ENCODE data around the gene JAK1. TPM values are rescaled to one million over a fixed set of nuclear protein-coding genes. Genes with fewer than 3 reads are reported as not detected.

The JAK1 gene
- total RNA-seq, 3 donors from 2014 or later: 179 to 258 (median 196) TPM

GRCh38 chr1:64854674-64855073 is 111.7 kb downstream of the JAK1 start:
- H3K4me1 ChIP-seq: no peaks in the 10 kb centered on the region
- intact Hi-C loops (cut with DNase I; ENCODE audit: low total_unique reads): no loop called here
- H3K27ac ChIP-seq: no peak overlapping the region
- H3K9me3 ChIP-seq: no peaks in the 10 kb centered on the region
- no peaks in the 10 kb centered on the region for H3K27me3 ChIP-seq
- no peak overlapping the region for H3K4me3 ChIP-seq
- TF ChIP-seq CTCF (IDR thresholded peaks at IDR 0.05) (no peak), POLR2AphosphoS5 (IDR thresholded peaks at IDR 0.05) (no peak), POLR2A (IDR thresholded peaks at IDR 0.05) (no peak)
- H3K36me3 ChIP-seq: no peaks in the 10 kb centered on the region
- no peak for DNase-seq (ENCODE audit: low spot score in 2 of 2)

GRCh38 chr1:64851664-64852063 is 114.7 kb downstream of the JAK1 start:
- Histone ChIP-seq H3K27me3 (no peaks in the 10 kb centered on the region), H3K4me3 (no peak overlapping the region), H3K36me3 (no peaks in the 10 kb centered on the region), H3K27ac (no peak overlapping the region), H3K4me1 (no peaks in the 10 kb centered on the region), H3K9me3 (no peaks in the 10 kb centered on the region)
- no peak for DNase-seq (ENCODE audit: low spot score in 2 of 2)
- intact Hi-C loops (cut with DNase I; ENCODE audit: low total_unique reads): no loop called here
- TF ChIP-seq CTCF (IDR thresholded peaks at IDR 0.05) (no peak), POLR2A (IDR thresholded peaks at IDR 0.05) (no peak), POLR2AphosphoS5 (IDR thresholded peaks at IDR 0.05) (no peak)

- intact Hi-C loops (cut with DNase I; ENCODE audit: low total_unique reads): no loop called here
- DNase-seq (ENCODE audit: low spot score in 2 of 2): no peak
- H3K36me3 ChIP-seq: no peaks in the 10 kb centered on the region
- no peak for TF ChIP-seq POLR2A (IDR thresholded peaks at IDR 0.05)
- TF ChIP-seq CTCF (IDR thresholded peaks at IDR 0.05): no peak
- TF ChIP-seq POLR2AphosphoS5 (IDR thresholded peaks at IDR 0.05): no peak
- H3K27ac ChIP-seq: no peak overlapping the region
- H3K4me1 ChIP-seq: no peaks in the 10 kb centered on the region
- no peaks in the 10 kb centered on the region for H3K9me3 ChIP-seq
- H3K4me3 ChIP-seq: no peak overlapping the region
- no peaks in the 10 kb centered on the region for H3K27me3 ChIP-seq
These were observed 115.5 kb downstream of the JAK1 start for GRCh38 chr1:64850846-64851245.

- no peak overlapping the region for H3K27ac ChIP-seq
- no peaks in the 10 kb centered on the region for H3K36me3 ChIP-seq
- DNase-seq (ENCODE audit: low spot score in 2 of 2): no peak
- no peaks in the 10 kb centered on the region for H3K9me3 ChIP-seq
- no peaks in the 10 kb centered on the region for H3K4me1 ChIP-seq
- no peaks in the 10 kb centered on the region for H3K27me3 ChIP-seq
- no peak overlapping the region for H3K4me3 ChIP-seq
- TF ChIP-seq POLR2A (IDR thresholded peaks at IDR 0.05) (no peak), POLR2AphosphoS5 (IDR thresholded peaks at IDR 0.05) (no peak), CTCF (IDR thresholded peaks at IDR 0.05) (no peak)
- intact Hi-C loops (cut with DNase I; ENCODE audit: low total_unique reads): no loop called here
These were observed 116.4 kb downstream of the JAK1 start for GRCh38 chr1:64849942-64850341.

GRCh38 chr1:64848803-64849202 is 117.5 kb downstream of the JAK1 start:
- Histone ChIP-seq H3K4me1 (no peaks in the 10 kb centered on the region), H3K9me3 (no peaks in the 10 kb centered on the region), H3K36me3 (no peaks in the 10 kb centered on the region), H3K27ac (no peak overlapping the region), H3K27me3 (no peaks in the 10 kb centered on the region), H3K4me3 (no peak overlapping the region)
- TF ChIP-seq POLR2A (IDR thresholded peaks at IDR 0.05) (no peak), CTCF (IDR thresholded peaks at IDR 0.05) (no peak), POLR2AphosphoS5 (IDR thresholded peaks at IDR 0.05) (no peak)
- DNase-seq (ENCODE audit: low spot score in 2 of 2): no peak
- intact Hi-C loops (cut with DNase I; ENCODE audit: low total_unique reads): no loop called here

All from breast epithelium (tissue), 4 donors.